Right lobe of liver (tissue), 4 donors: ENCODE data around the gene ADSS2.

Experiments
- CTCF ChIP-seq, 4 donors: fragments of 200-600 bp in 3 of 4; fragments of 450-650 bp in 1 of 4; IDR thresholded peaks; one replicate each; pipeline versions ENCODE4 v1.5.1 to v1.8.0; 2016 to 2022; ENCODE audit warnings: antibody characterized with exemption in 4 of 4, mild to moderate bottlenecking in 2 of 4
- POLR2A ChIP-seq: fragments of 450-650 bp; IDR thresholded peaks from one replicate; pipeline ENCODE4 v1.6.1; 2017; ENCODE audit warnings: antibody characterized with exemption, mild to moderate bottlenecking
- donor health status: DM: no; HTN: no; CAD: no.
- donor health status: DM: no; HTN: no; CAD: no.
- donor health status: DM: no; HTN: yes; CAD: no.

DNA sequence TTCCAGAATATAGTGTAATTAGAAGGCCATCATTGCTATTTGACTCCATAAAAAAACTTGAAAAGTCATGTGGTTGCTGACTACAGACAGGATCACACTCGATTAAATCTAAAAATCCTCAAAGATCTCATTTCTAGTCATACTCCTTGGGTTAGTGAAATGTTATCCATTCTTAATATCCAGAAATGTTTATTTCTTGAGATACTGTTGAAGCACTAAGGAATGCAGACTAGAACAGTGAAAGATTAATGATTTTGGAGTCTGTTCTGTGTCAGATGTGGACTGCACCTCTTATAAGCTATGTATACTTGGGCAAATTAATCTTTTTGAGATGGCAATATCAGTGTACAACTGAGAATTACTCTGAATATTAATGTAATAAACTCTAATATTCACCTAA lies 65.1 kb downstream of the ADSS2 start:
- TF ChIP-seq CTCF (IDR thresholded peaks at IDR 0.05) (no peak), POLR2A (no peak)
